B cell (primary cell): ENCODE measurements around the gene RARS2. TPM values are rescaled to one million over a fixed set of nuclear protein-coding genes. Genes with fewer than 3 reads are reported as not detected.

Experiments
- ATAC-seq: fragments of 200-7000 bp; cut with Tn5 transposase; one replicate; pipeline ENCODE4 v1.10.0; 2021; ENCODE audit warnings: low read depth, mild to moderate bottlenecking, moderate number of reproducible peaks, moderate library complexity
- CTCF ChIA-PET: fragments of 350-600 bp; sonication (Branson Sonifier 250); formaldehyde crosslinking; loops from one replicate; lab custom pipeline; 2021; ENCODE audit warnings: antibody characterized with exemption, inconsistent platforms; lab: Charles Lee
- POLR2A ChIA-PET: fragments of 350-600 bp; sonication (Branson Sonifier 250); formaldehyde crosslinking; loops from one replicate; lab custom pipeline; 2021; ENCODE audit warnings: antibody characterized with exemption; lab: Charles Lee
- DNase-seq: peaks from one replicate; pipeline ENCODE4 v3.0.0; 2013
- H2AFZ ChIP-seq: 2 replicates; pipeline ENCODE4 v1.6.1; 2012; ENCODE audit warnings: mild to moderate bottlenecking, low read depth, low read length; ENCODE audit not compliant: insufficient read depth, poor library complexity, severe bottlenecking
- H3K27ac ChIP-seq, 2 donors: 1 replicate in 1 of 2; 2 replicates in 1 of 2; pipeline ENCODE4 v1.5.1; 2012 to 2013; ENCODE audit warnings: low read length in 2 of 2, mild to moderate bottlenecking in 2 of 2, moderate library complexity in 1 of 2
- H3K27me3 ChIP-seq, 4 experiments: fragments of 200-600 bp in 1 of 4; sonication (generic) in 1 of 4; replicated peaks in 1 of 4; 1 replicate in 2 of 4; 2 replicates in 2 of 4; pipeline versions ENCODE4 v1.6.1 to v1.7.0; 2013 to 2016; ENCODE audit warnings: low read length in 3 of 4, mild to moderate bottlenecking in 2 of 4, mixed read lengths in 1 of 4, moderate library complexity in 1 of 4; ENCODE audit not compliant: insufficient read depth in 4 of 4, control insufficient read depth in 3 of 4; ENCODE audit errors: control extremely low read depth in 1 of 4
- H3K36me3 ChIP-seq, 2 experiments: replicated peaks in 1 of 2; 1 replicate in 1 of 2; 2 replicates in 1 of 2; pipeline versions ENCODE4 v1.6.1 to v1.7.1; 2013; ENCODE audit warnings: low read length in 1 of 2; ENCODE audit not compliant: insufficient read depth in 2 of 2, control insufficient read depth in 1 of 2; ENCODE audit errors: control extremely low read depth in 1 of 2, extremely low read depth in 1 of 2
- H3K4me1 ChIP-seq, 2 donors: fragments of 200-600 bp in 1 of 2; sonication (generic) in 1 of 2; 1 replicate in 1 of 2; 2 replicates in 1 of 2; pipeline versions ENCODE4 v1.5.1 to v1.6.1; 2013 to 2017; ENCODE audit warnings: low read length in 2 of 2; ENCODE audit not compliant: control insufficient read depth in 2 of 2, insufficient read depth in 2 of 2
- H3K4me2 ChIP-seq: replicated peaks from 2 replicates; pipeline ENCODE3; 2012; ENCODE audit warnings: mild to moderate bottlenecking, low read depth, low read length; ENCODE audit not compliant: poor library complexity, severe bottlenecking
- H3K4me3 ChIP-seq, 5 experiments: fragments of 200-600 bp in 1 of 5; sonication (generic) in 1 of 5; 1 replicate in 3 of 5; 2 replicates in 2 of 5; pipeline versions ENCODE4 v1.5.1 to v1.7.0; 2011 to 2016; ENCODE audit warnings: low read length in 4 of 5, mild to moderate bottlenecking in 4 of 5, low read depth in 2 of 5, control low read depth in 1 of 5, moderate library complexity in 1 of 5; ENCODE audit not compliant: insufficient read depth in 1 of 5; ENCODE audit errors: control extremely low read depth in 1 of 5, extremely low read depth in 1 of 5
- H3K79me2 ChIP-seq: fragments of 200-600 bp; sonication (generic); one replicate; pipeline ENCODE4 v1.6.0; 2016; ENCODE audit warnings: low read length; ENCODE audit not compliant: control insufficient read depth, insufficient read depth
- H3K9ac ChIP-seq: fragments of 200-600 bp; sonication (generic); 2 replicates; pipeline ENCODE4 v1.6.1; 2017; ENCODE audit warnings: mild to moderate bottlenecking, low read length, moderate library complexity
- H3K9me3 ChIP-seq, 3 donors: one replicate each; pipeline versions ENCODE4 v1.6.1 to v1.7.1; 2013; ENCODE audit warnings: low read length in 2 of 3; ENCODE audit not compliant: control insufficient read depth in 2 of 3, insufficient read depth in 1 of 3; ENCODE audit errors: control extremely low read depth in 1 of 3
- H4K20me1 ChIP-seq: 2 replicates; pipeline ENCODE4 v1.6.0; 2012; ENCODE audit warnings: mild to moderate bottlenecking, low read length; ENCODE audit not compliant: insufficient read depth, control insufficient read depth, poor library complexity, severe bottlenecking
- H3K27ac Mint-ChIP-seq: one replicate; pipeline ENCODE4 v1.8.0; 2021; ENCODE audit warnings: mixed read lengths
- H3K27me3 Mint-ChIP-seq: one replicate; pipeline ENCODE4 v1.8.0; 2021; ENCODE audit warnings: mixed read lengths
- H3K4me1 Mint-ChIP-seq: one replicate; pipeline ENCODE4 v1.8.0; 2021; ENCODE audit warnings: mixed read lengths
- H3K4me3 Mint-ChIP-seq: one replicate; pipeline ENCODE4 v1.8.0; 2021; ENCODE audit warnings: mixed read lengths
- H3K9me3 Mint-ChIP-seq: one replicate; pipeline ENCODE4 v1.8.0; 2022; ENCODE audit warnings: mixed read lengths; ENCODE audit not compliant: insufficient read depth
- CTCF ChIP-seq: fragments of 200-600 bp; IDR thresholded peaks from one replicate; pipeline ENCODE4 v1.8.0; 2022; ENCODE audit warnings: antibody characterized with exemption, mild to moderate bottlenecking
- EZH2 ChIP-seq: IDR thresholded peaks from 2 replicates; pipeline ENCODE4 v1.6.1; 2012; ENCODE audit warnings: borderline replicate concordance, low read depth, mild to moderate bottlenecking, moderate library complexity, low read length; ENCODE audit not compliant: insufficient read depth, poor library complexity, severe bottlenecking
- WGBS: methylation state at CpG from one replicate; pipeline ENCODE4 v1.1.5; 2013; ENCODE audit warnings: missing lambda C conversion rate; ENCODE audit not compliant: insufficient coverage; 5-methylcytosine and 5-hydroxymethylcytosine counted together
- intact Hi-C: fragments of 100-400 bp; cut with micrococcal nuclease; formaldehyde crosslinking; loops from one replicate; pipeline ENCODE4 v1.10.0; 2022
- polyA plus RNA-seq: library from polyadenylated mRNA; depleted of rRNA; stranded (reverse); fragments of >200 nt; gene quantifications from 2 replicates; pipeline ENCODE4 v1.2.3, GENCODE V29; 2012
- total RNA-seq, 2 donors: library from RNA; stranded (reverse); fragments of 120-200 nt in 1 of 2; gene quantifications; 1 replicate in 1 of 2; 2 replicates in 1 of 2; pipeline versions ENCODE4 v1.2.3 to v1.2.4, GENCODE V29; 2013 to 2022

The RARS2 gene
- total and polyA plus RNA-seq, 2 donors (not counting 1 experiment from before 2014, with no cell fraction given): 7.1 to 38.7 TPM

- peak within 1 kb of the TSS; percentile 99 for H2AFZ ChIP-seq
- peaks cover 19% of the 10 kb centered on the region for H4K20me1 ChIP-seq
- peak within 1 kb of the TSS; percentile 92 for H3K9ac ChIP-seq
- H3K27me3 ChIP-seq: peaks cover 0 to 7% (median 0%) of the 10 kb centered on the region in 4 experiments
- DNase-seq: peak; percentile 93
- H3K36me3 ChIP-seq: peaks cover 0 to under 1% of the 10 kb centered on the region in 2 experiments
- CTCF ChIA-PET: interaction anchor here (1.0 to 2.5 kb wide), 3 partner anchors 80 to 151 kb away, joined by 4 to 9 read pairs (median 4); partner anchors contain the start of genes ORC3, RARS2 and SMIM8
- POLR2A ChIA-PET: interaction anchor here (1.1 kb wide), 1 partner anchor 117 kb away, joined by 3 read pairs; the partner anchor contains the start of gene RARS2
- H3K4me1 ChIP-seq: peaks cover 7 to 11% of the 10 kb centered on the region in 2 donors
- peak; percentile 97 for ATAC-seq
- intact Hi-C loops: loop anchor here (1.0 to 10.0 kb wide), 5 partner anchors 64 to 1882 kb away; partner anchors contain the start of genes ORC3, SMIM8, UBE2J1 and ZNF292
- peaks cover 9% of the 10 kb centered on the region for H3K27me3 Mint-ChIP-seq
- under 1% methylated on average over 70 of the region's 70 CpGs for WGBS
- H3K4me2 ChIP-seq: peak within 1 kb of the TSS; percentile 78
- H3K9me3 Mint-ChIP-seq: no peaks in the 10 kb centered on the region
- no peaks in the 10 kb centered on the region for H3K9me3 ChIP-seq
- H3K4me3 Mint-ChIP-seq: peak within 1 kb of the TSS; percentile 99
- H3K27ac Mint-ChIP-seq: peak within 1 kb of the TSS; percentile 100
- H3K79me2 ChIP-seq: peaks cover 37% of the 10 kb centered on the region
- peak within 1 kb of the TSS; percentile 72 to 95 (median 85) for H3K4me3 ChIP-seq
- TF ChIP-seq CTCF (peak; percentile 27), EZH2 (no peak)
- peak within 1 kb of the TSS; percentile 85 to 98 for H3K27ac ChIP-seq
- H3K4me1 Mint-ChIP-seq: peaks cover 13% of the 10 kb centered on the region
These were observed 117.0 kb downstream of the RARS2 start, which contains the start of gene SLC35A1 for GRCh38 chr6:87472525-87473418. Gene SLC35A1, plus strand, starts transcription at chr6:87472974. Its CDS starts 30 bp downstream, at chr6:87473004.
